NCI-H526 (cell line): ENCODE results near the gene ST6GAL1.
A peak's percentile ranks its signal among the peaks of the same experiment; 100 is the strongest.
"Not testable (repeated sequence)": the region's sequence is repeated elsewhere in the genome, so short reads cannot be mapped to it uniquely, and the experiment has no call there.

ENCODE experiments used
- DNase-seq, 2 experiments: peaks; one replicate each; lab custom pipeline; 2025; lab: John Stamatoyannopoulos, UW

The ST6GAL1 gene

GRCh38 chr3:187021748-187022402 lies 91.5 kb downstream of the ST6GAL1 start:
- no peak for DNase-seq

- DNase-seq, result no peak
These were observed 92.2 kb downstream of the ST6GAL1 start for GRCh38 chr3:187022403-187023029.

GRCh38 chr3:187023340-187023739 lies 93.0 kb downstream of the ST6GAL1 start:
- not testable (repeated sequence) for DNase-seq

GRCh38 chr3:187024536-187025226 lies 94.4 kb downstream of the ST6GAL1 start:
- no peak for DNase-seq

GRCh38 chr3:187025254-187025655 lies 94.9 kb downstream of the ST6GAL1 start:
- no peak for DNase-seq

- no peak for DNase-seq
These were observed 95.5 kb downstream of the ST6GAL1 start for GRCh38 chr3:187025656-187026316.

- DNase-seq, result no peak
These were observed 96.0 kb downstream of the ST6GAL1 start for GRCh38 chr3:187026317-187026670.

GRCh38 chr3:187027531-187028278 lies 97.4 kb downstream of the ST6GAL1 start:
- no peak for DNase-seq

- DNase-seq, result no peak
These were observed 101.6 kb downstream of the ST6GAL1 start for GRCh38 chr3:187031934-187032333.

- DNase-seq, result no peak
These were observed 106.1 kb downstream of the ST6GAL1 start for GRCh38 chr3:187036394-187036793.

GRCh38 chr3:187039100-187039722 lies 108.9 kb downstream of the ST6GAL1 start:
- DNase-seq, result no peak

- DNase-seq, result no peak
These were observed 109.5 kb downstream of the ST6GAL1 start for GRCh38 chr3:187039723-187040414.

GRCh38 chr3:187040516-187041361 lies 110.4 kb downstream of the ST6GAL1 start:
- no peak for DNase-seq

- peak; percentile 20 to 50 for DNase-seq
These were observed 111.3 kb downstream of the ST6GAL1 start for GRCh38 chr3:187041362-187042307.

- DNase-seq, result no peak
These were observed 112.0 kb downstream of the ST6GAL1 start for GRCh38 chr3:187042346-187042745.

GRCh38 chr3:187042874-187043458 lies 112.6 kb downstream of the ST6GAL1 start:
- DNase-seq, result no peak

- no peak for DNase-seq
These were observed 113.9 kb downstream of the ST6GAL1 start for GRCh38 chr3:187044206-187044605.

- DNase-seq, result no peak
These were observed 114.7 kb downstream of the ST6GAL1 start for GRCh38 chr3:187044867-187045552.
